ENCODE data around the gene FAM216B.
A peak's percentile ranks its signal among the peaks of the same experiment; 100 is the strongest.
"Not testable (repeated sequence)": the region's sequence is repeated elsewhere in the genome, so short reads cannot be mapped to it uniquely, and the experiment has no call there.

The FAM216B gene

DNA sequence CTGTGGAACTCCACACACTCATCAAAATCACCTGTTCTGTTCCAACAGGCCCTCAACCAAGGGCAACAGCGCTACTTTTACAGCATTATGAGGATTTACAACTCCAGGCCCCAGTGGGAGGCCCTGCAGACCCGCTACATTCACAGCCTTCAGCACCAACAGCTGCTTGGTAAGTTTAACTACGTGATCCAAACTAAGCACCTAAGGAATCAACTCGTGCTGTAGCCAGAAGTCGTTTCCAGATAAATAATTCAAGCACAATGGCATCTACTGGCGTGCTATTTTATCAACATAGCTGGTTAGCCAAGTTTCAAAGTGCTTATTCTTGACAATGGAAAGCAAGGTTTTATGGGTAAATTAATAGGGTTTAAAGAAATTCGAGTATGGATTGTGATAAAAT is 5.3 kb downstream of the FAM216B start:
- DNase-seq (ENCODE audit: low spot score) = no peak

DNA sequence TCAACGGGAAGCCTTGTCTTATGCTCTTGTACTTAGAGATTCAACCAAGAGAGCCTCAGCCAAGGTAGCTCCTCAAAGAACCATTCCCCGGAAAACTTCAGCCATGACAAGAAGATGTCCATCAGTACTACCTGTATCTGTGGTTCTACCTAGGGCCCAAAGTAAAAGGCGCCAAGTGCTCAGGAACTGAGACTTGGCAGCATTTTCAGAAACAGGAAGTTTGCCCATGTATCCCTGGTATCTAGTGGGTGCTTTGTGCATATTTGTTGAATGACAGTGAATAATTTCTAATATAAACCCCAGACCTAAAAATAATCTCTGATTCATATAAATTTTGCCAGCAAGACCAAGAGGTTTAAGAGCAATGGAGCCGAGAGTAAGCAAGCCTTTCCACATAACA is 7.2 kb downstream of the FAM216B start:
- DNase-seq (ENCODE audit: low spot score) = no peak

DNA sequence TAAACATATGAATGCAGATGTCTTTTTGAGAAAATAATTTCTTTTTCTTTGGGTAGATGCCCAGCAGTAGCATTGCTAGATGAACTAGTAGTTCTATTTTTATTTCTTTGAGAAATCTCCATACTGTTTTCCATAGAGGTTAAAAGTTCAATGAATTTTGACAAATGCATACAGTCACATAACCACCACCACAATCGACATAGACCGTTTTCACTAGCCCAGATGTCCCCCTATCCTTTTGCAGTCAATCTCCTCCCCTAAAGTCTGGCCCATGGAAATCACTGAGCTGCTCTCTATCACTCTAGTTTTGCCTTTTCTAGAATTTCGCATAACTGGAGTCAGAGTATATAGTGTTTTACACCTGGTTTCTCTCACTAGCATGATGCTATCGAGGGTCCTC is 10.8 kb downstream of the FAM216B start:
- DNase-seq (ENCODE audit: low spot score) = no peak

DNA sequence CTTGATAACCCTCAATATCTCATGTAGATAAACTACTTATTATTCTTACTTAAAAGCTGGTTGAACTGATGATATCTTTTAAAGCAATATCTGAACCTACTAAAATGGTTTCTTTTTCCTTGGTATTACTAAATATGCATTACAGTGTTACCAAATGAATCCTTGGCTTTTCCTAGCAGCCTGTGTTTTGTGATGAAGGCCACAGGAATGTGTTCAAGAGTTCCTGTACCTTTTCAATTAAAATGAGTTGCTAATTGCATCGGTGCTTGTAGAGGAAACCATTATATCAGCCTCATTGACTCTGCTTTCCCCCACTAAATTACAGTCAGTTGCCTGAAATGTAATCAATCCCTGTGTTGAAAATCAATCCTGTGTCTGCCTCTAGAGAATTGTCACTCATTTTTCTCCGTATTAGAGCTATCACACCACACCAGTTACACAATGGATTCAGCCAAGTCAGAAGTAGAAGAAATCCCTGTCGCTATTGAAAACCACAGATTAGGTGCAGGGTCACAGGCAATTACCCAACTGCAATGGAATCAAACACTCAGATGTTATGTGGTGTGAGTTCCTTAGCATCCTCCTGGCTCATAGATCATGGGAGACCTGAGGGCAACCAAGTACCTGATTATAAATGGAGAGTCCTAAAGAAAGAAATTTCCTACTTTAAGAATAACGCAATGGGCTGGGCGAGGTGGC is 13.3 kb downstream of the FAM216B start:
- no peak for DNase-seq (ENCODE audit: low spot score)

DNA sequence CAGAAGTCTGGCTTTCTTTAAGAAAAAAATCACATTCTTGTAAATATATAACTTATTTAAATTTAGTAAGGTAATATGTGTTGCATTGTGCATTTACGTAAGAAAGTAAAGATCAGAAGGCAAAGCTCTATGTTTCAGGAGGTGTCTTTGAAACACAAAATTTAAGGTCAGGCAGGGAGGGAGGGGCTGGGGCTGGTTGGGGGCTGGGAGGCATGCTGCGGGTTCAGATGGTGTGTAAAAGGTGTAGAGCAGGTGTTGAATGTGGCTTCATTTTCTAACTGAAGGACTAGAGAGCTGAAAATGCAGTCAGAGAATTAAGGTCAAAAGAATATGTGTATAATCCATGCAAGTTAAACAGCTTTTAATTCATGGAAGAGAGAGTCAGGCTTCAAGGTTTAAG is 14.3 kb downstream of the FAM216B start:
- DNase-seq (ENCODE audit: low spot score) = no peak

DNA sequence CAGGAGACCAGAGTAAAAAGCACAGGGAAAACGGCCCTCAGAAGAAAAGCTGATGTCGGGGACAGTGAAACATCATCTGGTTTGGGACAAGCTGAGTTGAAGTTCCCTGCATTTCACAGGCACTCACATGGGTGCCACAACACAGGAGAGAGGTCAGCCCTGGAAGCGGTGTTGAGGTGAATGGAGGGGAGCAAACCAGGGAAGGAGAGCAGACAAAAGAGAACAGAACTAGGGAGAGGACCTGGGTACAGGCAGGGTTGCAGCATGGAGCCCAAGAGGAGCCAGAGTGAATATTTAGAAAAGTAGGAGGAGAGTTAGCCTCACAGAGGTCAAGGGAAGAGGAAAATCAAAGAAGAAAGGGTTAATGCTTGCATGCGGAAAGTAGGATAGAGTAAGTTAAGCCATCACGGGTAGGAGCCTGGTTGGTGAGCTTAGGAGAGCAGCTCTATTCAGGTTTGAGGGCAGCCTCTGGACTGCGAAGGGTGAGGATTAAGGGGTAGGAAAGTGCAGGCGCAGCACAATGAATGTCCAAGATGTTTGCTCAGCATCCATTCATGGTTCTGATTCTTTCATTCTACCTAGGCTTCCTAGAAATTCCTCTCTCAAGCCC is 15.5 kb downstream of the FAM216B start:
- no peak for DNase-seq (ENCODE audit: low spot score)

DNA sequence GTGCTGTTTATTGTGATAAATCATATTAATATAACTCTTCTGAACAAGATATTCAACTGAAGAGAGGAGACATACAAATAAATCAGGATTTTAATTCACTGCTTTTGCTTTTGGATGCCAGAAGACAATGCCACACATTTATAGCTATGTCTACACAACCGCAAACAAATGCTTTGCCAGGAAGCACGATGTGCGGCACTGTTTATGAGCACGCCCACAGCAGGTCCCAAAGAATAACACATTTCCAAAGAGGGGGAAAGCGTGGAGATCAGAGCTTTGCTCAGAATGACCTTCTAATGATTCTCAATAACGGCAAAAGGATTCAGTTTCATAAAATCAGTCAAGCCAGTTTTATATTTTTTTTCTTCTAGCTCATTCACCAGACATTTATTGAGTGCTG is 16.7 kb downstream of the FAM216B start:
- DNase-seq (ENCODE audit: low spot score) = no peak

DNA sequence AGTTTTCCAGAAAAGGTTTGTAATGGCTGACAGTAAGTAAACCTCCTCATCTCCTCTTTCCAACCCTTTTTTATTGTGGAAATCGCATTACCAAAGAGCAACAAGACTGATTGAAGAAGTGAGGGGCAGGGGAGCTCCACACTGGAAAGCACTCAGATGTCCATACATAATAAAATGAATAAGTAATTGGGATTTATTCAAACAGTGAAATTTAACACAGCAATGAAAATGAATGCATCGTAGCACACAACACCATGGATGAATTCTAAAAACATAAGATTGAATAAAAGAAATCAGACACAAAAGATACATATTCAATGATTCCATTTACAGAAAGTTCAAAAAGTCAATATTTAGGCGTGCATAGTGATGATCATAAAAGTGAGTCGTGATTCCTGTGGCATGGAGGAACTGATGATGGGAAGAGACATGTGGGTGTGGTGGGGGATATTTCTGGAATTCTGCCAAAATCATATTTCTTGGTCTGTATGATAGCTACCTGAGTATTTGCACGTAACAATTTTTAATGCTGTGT is 18.8 kb downstream of the FAM216B start:
- DNase-seq (ENCODE audit: low spot score) = no peak

DNA sequence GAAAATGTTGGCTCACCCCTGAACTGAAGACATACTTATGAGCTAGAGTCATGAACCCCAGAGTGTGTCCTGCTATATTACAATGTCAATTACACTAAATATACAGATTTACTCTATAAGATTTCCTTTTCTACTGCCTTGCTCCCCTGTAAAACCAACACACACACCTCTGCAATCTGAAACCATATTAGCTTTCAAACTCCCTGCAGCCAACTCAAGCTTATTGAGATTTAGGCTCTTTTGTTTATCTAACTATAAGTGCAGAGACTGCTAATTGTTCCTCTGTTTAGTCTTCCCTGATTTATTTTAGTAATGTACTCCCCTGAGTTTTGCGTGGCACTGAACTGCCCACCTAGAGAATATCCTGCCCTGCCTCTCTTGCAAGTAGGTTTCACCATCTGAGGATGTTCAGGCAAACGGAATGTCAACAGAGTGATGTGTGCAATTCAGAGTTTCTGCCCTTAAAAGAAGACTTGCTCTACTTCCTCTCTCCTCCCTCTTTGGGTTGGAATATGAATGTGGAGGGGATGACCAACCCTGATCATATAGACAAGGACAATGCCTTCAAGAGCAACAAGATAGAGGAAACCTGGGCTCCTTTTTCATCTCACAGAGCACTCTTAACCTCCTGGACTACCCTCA is 22.3 kb downstream of the FAM216B start:
- DNase-seq (ENCODE audit: low spot score) = no peak

DNA sequence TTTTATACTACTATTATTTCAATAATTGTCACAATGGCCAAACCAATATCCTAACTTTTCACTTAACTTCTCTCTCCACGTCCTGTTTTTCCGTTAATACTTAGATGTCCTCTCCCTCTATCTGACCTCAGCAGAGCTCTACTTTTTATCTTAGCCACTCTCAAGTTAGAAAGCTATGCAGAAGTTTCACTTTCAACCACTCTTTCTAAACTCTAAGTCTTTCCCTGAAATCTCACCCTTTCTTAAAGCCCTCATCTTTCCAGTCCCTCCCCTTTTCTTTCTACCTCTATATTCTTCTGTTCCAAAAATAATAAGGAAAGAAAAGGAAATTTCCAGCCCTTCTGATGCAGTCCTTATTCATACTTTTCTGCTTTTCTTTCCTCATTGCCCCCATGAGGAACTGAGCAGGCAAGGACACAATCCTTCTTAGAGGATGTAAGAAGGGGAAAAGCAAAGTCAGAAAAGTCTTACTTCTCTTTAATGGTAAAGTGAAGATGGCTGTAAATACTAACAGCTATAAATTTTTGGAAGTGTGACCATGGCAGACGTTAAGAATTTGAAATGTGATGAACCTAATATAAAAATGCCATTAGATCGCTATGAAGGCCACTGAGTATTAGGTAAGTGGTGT is 23.0 kb downstream of the FAM216B start:
- DNase-seq (ENCODE audit: low spot score) = peak; percentile 32

DNA sequence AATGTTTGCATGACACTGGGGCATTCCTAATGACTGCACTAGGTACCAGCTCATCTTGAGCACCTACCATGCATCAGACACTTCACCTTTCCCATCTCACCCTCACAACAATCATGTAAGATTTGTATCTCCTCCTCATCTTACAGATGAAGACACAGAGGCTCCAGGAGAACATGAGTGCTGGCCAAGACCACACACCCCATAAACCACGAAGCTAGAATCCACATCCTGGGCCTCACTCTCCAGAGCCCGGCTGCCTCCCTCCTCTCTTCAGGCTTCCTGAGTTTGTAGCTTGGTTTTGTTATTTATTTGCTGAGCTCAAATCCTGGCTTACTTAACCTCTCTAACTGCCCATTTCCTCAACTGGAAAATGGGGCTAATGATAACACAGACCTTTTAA is 25.9 kb downstream of the FAM216B start:
- peak; percentile 39 for DNase-seq (ENCODE audit: low spot score)

DNA sequence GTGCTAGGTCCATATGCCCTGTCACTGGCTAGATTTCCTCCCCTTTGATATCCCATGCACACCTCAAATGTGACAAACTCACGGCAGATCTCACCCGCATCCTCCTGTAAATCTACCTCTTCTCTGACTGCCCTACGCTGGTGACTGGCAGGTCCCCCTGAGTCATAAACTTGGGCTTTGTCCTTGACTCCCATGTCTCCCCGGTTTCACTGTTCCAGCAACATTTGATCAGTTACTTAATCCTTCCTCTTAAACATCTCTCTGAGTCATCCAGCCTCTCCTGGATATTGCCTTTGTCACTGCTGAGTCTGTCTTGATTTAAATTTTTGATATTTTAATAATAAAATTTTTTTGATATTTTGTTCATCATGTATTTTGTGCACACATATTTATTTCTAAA is 26.5 kb downstream of the FAM216B start:
- no peak for DNase-seq (ENCODE audit: low spot score)

DNA sequence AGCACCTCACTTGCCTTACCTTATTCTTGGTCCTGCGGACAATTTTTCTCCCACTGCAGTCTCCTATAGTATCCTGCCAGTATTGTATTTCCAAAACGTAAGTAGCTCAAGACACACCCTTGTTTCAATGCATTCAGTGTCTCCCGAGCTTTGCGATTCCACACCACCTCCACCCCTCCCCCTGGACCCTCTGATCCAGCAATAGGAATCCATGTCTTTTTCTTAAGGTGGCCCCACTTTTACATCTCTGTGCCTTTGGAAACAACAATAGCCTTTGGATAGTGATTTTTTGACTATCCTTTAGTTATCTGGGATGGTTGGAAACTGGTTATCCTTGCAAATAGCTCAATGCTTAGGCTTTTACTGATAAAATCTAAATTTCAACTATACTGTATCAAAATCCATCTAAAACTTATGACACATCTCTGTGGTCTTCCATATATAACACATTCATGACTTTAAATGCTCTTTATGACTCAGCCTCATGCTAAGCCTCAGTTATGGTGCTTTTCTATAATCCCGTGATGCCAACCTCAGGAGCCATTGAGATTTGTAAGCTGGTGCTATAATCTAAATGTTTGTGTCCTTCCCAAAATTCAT is 27.1 kb downstream of the FAM216B start:
- peak; percentile 58 for DNase-seq (ENCODE audit: low spot score)

DNA sequence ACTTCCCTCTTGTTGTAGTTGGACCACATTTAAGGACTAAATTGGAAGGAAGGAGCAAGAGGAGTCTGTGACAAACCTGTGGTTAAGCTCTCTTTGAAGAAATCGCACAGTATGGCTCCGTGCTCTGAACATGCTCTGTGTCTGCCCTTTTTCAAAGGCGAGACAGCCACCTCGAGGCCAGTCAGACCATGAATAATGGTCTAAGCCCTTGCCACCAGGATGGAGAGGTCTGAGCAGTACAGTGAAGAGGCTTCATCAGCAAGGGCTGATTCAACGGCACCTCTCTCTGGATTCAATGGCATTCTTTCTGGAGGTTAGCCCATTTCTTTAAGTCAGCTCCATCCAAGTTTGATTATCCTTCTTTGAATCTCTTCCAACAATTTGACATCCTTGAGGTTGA is 30.9 kb downstream of the FAM216B start:
- no peak for DNase-seq (ENCODE audit: low spot score)

DNA sequence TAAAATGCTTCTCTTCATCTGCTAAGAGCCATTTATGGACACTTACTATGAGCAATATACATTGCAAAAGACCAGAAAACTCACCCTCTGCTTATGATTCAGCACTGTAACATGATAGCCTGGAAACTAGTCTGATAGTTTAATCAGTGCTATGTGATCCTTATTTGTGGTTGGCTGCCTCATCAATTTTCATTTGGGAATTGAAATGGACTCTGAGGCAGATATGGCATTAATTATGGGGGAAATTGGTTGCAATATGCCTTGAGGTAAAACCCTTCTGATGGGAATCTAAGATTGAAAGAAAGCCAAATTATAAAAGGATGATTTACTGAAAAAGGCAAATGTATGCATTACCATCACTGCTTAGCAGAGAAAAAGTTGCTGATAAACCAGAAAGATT is 33.5 kb downstream of the FAM216B start:
- no peak for DNase-seq (ENCODE audit: low spot score)

DNA sequence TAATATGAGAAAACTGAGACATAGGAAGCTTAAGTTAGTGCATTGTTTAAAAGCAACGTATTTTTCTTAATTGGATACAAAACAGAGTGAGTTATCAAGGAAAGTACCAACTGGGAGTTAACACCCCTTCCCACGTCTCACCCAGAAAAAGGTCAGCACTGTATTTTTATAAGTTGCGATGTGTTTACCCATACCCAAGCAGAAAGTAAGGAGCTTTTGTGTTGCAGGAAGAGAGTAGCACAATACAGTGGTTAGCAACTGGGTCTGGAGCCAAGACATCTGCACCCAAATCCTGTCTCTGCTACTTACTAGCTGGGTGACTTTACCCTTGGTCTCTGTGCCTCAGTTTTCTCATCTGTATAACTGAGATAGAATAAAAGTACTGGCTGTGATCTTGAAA is 34.3 kb downstream of the FAM216B start:
- DNase-seq (ENCODE audit: low spot score) = no peak

DNA sequence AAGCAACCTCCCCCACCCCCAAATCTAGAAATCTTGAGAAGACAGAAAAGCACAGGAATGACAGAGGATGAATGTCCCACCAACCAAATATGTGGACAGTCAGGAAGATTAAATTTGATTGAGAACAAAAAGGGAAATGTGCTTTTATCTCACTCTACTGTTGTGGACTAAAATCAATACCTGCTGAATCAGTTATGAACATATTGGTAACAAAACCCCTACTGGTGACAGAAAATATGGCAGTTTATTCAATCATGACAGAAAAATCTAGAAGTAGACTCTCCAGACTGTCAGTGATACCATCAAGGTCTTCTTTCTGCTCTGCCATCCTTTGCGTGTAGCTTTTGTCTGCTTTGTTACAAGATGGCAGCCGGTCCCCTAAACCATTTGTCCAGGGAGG is 35.2 kb downstream of the FAM216B start:
- no peak for DNase-seq (ENCODE audit: low spot score)

DNA sequence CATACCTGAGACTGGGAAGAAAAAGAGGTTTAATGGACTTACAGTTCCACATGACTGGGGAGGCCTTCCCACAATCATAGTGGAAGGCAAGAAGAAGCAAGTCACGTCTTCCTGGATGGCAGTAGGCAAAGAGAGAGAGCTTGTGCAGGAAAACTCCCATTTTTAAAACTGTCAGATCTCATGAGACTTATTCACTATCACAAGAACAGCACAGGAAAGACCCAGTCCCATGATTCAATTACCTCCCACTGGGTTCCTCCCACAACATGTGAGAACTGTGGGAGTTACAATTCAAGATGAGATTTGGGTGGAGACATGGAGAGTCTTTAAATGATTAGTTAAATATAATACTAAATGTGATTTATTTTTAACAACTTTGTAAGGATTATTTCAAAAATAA is 38.3 kb downstream of the FAM216B start:
- DNase-seq (ENCODE audit: low spot score) = not testable (repeated sequence)

DNA sequence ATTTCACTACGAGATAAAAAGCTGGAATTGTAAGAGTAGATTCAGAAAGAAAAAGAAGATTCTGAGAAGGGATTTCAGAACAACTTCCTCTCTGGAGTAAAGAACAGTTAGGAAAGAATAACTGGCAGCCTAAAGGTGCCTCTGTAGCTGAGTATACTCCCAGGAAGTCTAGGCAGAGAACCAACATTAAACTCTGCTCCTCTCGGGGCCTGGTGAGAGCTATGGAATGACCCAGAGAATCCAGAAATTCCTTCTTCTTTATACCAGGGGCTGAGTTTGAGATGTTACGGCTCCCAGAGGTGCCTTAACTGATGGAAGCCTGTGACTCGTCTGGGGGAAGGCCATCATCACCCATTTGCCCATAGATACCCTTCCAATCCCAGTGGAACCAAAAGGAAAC is 39.1 kb downstream of the FAM216B start:
- no peak for DNase-seq (ENCODE audit: low spot score)

DNA sequence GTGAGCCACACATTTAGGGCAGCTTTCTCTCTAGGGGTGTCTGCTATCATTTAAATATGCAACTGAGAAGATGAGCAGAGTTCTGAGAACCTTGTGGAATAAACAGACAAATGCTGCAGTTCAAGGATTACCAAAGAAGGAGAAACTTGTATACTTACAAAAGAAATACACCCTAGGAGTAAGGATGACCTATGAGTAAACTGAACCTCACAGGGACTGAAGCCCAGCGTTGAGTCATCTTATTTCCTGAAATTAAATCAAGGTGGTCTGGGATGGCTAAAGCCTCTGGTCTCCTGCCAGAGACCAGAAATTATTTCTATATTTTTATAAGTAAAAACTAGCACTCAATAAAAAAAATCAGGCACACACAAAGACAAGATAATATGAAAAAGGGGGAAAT is 40.1 kb downstream of the FAM216B start:
- DNase-seq (ENCODE audit: low spot score) = no peak

DNA sequence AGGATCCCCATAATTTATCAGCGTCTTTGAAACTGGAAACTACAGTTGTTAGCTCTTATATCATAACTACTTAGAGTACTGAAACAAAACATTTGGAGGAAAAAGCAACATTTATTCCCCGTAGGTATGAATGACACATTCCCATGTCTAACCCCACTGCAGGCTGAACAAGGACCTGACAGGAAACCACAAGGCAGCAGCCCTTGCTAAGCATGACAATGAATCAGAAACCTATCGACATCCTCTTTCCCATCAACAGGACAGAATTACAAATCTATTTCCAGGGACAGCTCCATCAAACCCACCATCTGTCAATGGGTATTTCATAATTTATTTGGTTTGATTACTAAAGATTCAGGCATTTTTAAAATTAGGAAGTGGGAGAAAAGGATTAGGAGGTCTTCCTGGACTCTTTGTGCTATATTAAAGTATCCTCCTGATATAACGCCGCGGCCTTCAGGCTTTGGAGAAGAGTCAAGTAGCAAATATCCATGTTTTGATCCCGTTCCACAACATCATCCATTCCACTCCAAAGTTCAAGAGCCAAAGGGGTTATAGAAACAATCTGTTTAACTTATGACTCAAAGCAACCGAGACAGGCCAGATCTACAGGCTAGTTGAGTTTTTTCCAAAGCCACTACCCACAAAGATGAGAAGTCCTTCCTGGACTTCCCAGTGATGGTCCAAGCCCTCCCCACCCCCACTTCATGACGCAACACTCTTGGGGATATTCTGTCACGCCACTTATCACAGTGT is 51.1 kb downstream of the FAM216B start:
- no peak for DNase-seq (ENCODE audit: low spot score)

DNA sequence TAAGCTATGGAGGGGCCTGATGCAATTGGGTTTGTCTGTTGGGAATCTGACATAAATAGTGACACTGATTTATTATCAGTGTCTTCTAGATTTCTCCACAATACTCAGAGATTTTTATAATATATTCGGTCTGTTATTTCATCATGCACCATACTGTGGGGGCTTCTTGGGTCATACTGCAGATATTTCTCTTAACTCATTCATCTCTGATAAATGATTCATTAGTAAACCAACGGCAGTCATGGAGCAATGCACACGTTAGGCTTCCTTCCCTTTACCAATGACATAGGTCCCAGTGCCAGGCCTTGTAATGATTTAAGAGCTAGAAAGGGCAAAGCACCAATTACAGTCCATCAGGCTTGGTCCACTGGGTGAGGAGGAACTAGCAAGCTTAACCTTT is 53.6 kb downstream of the FAM216B start:
- DNase-seq (ENCODE audit: low spot score) = no peak
